Gastrocnemius medialis (tissue), 4 donors: ENCODE data around the gene EYS.

Source experiments
- CTCF ChIP-seq, 5 experiments: fragments of 450-650 bp in 3 of 5; fragments of 200-600 bp in 2 of 5; sonication (generic) in 2 of 5; IDR thresholded peaks in 4 of 5; conservative IDR thresholded peaks in 1 of 5; 1 replicate in 4 of 5; 2 replicates in 1 of 5; pipeline ENCODE4 v1.5.1; 2016 to 2019; ENCODE audit warnings: antibody characterized with exemption in 5 of 5, mild to moderate bottlenecking in 3 of 5, moderate library complexity in 3 of 5
- POLR2A ChIP-seq, 2 donors: fragments of 450-650 bp; IDR thresholded peaks; one replicate each; pipeline ENCODE4 v1.6.1; 2017; ENCODE audit warnings: antibody characterized with exemption in 2 of 2, mild to moderate bottlenecking in 2 of 2, moderate library complexity in 2 of 2

GRCh38 chr6:65627015-65627414 is 80.0 kb downstream of the EYS start:
- no peak for TF ChIP-seq POLR2A (IDR thresholded peaks at IDR 0.05)
- no peak for TF ChIP-seq CTCF (IDR thresholded peaks at IDR 0.05 in 4 of 5, conservative IDR thresholded peaks at IDR 0.05 in 1 of 5)
